ENCODE data around the gene HHAT. TPM values are rescaled to one million over a fixed set of nuclear protein-coding genes. Genes with fewer than 3 reads are reported as not detected.

Gene HHAT
- 1 to 10 TPM; 1.6 to 2.0 TPM for total RNA-seq

- H3K36me3 ChIP-seq = no peaks in the 10 kb centered on the region
- peak within 1 kb of the TSS; percentile 71 to 80 for H3K4me3 ChIP-seq
- peaks cover 0 to 15% of the 10 kb centered on the region in 2 donors for H3K4me1 ChIP-seq
- peak; percentile 88 for DNase-seq (ENCODE audit: low spot score)
- no peaks in the 10 kb centered on the region for H3K27me3 ChIP-seq
- TF ChIP-seq CTCF (IDR thresholded peaks at IDR 0.05) = peak in 1 of 2 donors; percentile 40
- peak within 1 kb of the TSS; percentile 88 to 94 for H3K27ac ChIP-seq
- peaks cover 0 to 14% of the 10 kb centered on the region in 2 donors for H3K9me3 ChIP-seq
Measured at GRCh38 chr1:210328746-210329503, at the start of gene HHAT. Gene HHAT (plus strand): TSS chr1:210328902. CDS start chr1:210348976, 20,074 bp downstream.

GRCh38 chr1:210280221-210280620, 48.5 kb upstream of the HHAT start:
- no peaks in the 10 kb centered on the region for H3K27me3 ChIP-seq
- no peak overlapping the region for H3K4me3 ChIP-seq
- no peak for TF ChIP-seq CTCF (IDR thresholded peaks at IDR 0.05)
- H3K27ac ChIP-seq = no peak overlapping the region
- no peaks in the 10 kb centered on the region for H3K4me1 ChIP-seq
- no peaks in the 10 kb centered on the region for H3K36me3 ChIP-seq
- H3K9me3 ChIP-seq = peaks cover 4 to 26% of the 10 kb centered on the region in 2 donors
- no peak for DNase-seq (ENCODE audit: low spot score)

GRCh38 chr1:210288116-210288515, 40.6 kb upstream of the HHAT start:
- H3K9me3 ChIP-seq = no peaks in the 10 kb centered on the region
- H3K4me1 ChIP-seq = peaks cover 0 to 15% of the 10 kb centered on the region in 2 donors
- H3K27me3 ChIP-seq = no peaks in the 10 kb centered on the region
- no peak overlapping the region for H3K27ac ChIP-seq
- no peaks in the 10 kb centered on the region for H3K36me3 ChIP-seq
- no peak for TF ChIP-seq CTCF (IDR thresholded peaks at IDR 0.05)
- no peak for DNase-seq (ENCODE audit: low spot score)
- H3K4me3 ChIP-seq = no peak overlapping the region

GRCh38 chr1:210289248-210289647, 39.5 kb upstream of the HHAT start:
- Histone ChIP-seq H3K9me3 (no peaks in the 10 kb centered on the region), H3K4me1 (peaks cover 0 to 25% of the 10 kb centered on the region in 2 donors), H3K27me3 (no peaks in the 10 kb centered on the region), H3K27ac (no peak overlapping the region), H3K36me3 (no peaks in the 10 kb centered on the region), H3K4me3 (no peak overlapping the region)
- DNase-seq (ENCODE audit: low spot score) = no peak
- no peak for TF ChIP-seq CTCF (IDR thresholded peaks at IDR 0.05)

- no peak overlapping the region for H3K4me3 ChIP-seq
- peaks cover 0 to 40% of the 10 kb centered on the region in 2 donors for H3K4me1 ChIP-seq
- H3K27ac ChIP-seq = peak overlapping the region in 1 of 2 donors; percentile 88
- TF ChIP-seq CTCF (IDR thresholded peaks at IDR 0.05) = no peak
- DNase-seq (ENCODE audit: low spot score) = no peak
- no peaks in the 10 kb centered on the region for H3K27me3 ChIP-seq
- H3K9me3 ChIP-seq = no peaks in the 10 kb centered on the region
- no peaks in the 10 kb centered on the region for H3K36me3 ChIP-seq
Measured at GRCh38 chr1:210291081-210291764, 37.5 kb upstream of the HHAT start.

All from right atrium auricular region (tissue), 2 donors.